Right lobe of liver (tissue), 6 donors: ENCODE results near the gene ACTR10. TPM values are rescaled to one million over a fixed set of nuclear protein-coding genes. Genes with fewer than 3 reads are reported as not detected.

Source experiments
- ATAC-seq, 4 donors: fragments of 200-7000 bp; cut with Tn5 transposase; one replicate each; pipeline ENCODE4 v1.9.1; 2020; ENCODE audit warnings: mild to moderate bottlenecking in 4 of 4, moderate library complexity in 4 of 4
- DNase-seq, 3 donors: peaks; one replicate each; pipeline ENCODE4 v3.0.0-alpha.2; 2020
- H3K27ac ChIP-seq, 3 donors: fragments of 200-600 bp; one replicate each; pipeline ENCODE4 v1.8.0; 2022
- H3K27me3 ChIP-seq, 2 donors: fragments of 200-600 bp; one replicate each; pipeline ENCODE4 v1.8.0; 2022
- H3K36me3 ChIP-seq, 4 donors: fragments of 200-600 bp; sonication (generic) in 1 of 4; one replicate each; pipeline versions ENCODE4 v1.5.1 to v1.8.0; 2017 to 2022; ENCODE audit warnings: control low read depth in 1 of 4
- H3K4me1 ChIP-seq, 4 donors: fragments of 200-600 bp; sonication (generic) in 1 of 4; one replicate each; pipeline versions ENCODE4 v1.5.1 to v1.8.0; 2017 to 2022; ENCODE audit warnings: control low read depth in 1 of 4
- H3K4me3 ChIP-seq, 3 donors: fragments of 200-600 bp; one replicate each; pipeline ENCODE4 v1.8.0; 2022
- H3K9me3 ChIP-seq, 4 donors: fragments of 200-600 bp; sonication (generic) in 1 of 4; one replicate each; pipeline versions ENCODE4 v1.5.1 to v1.8.0; 2017 to 2022; ENCODE audit warnings: control low read depth in 1 of 4
- CTCF ChIP-seq, 4 donors: fragments of 200-600 bp in 3 of 4; fragments of 450-650 bp in 1 of 4; IDR thresholded peaks; one replicate each; pipeline versions ENCODE4 v1.5.1 to v1.8.0; 2016 to 2022; ENCODE audit warnings: antibody characterized with exemption in 4 of 4, mild to moderate bottlenecking in 2 of 4
- POLR2A ChIP-seq: fragments of 450-650 bp; IDR thresholded peaks from one replicate; pipeline ENCODE4 v1.6.1; 2017; ENCODE audit warnings: antibody characterized with exemption, mild to moderate bottlenecking
- WGBS: methylation state at CpG from one replicate; pipeline ENCODE4 v1.1.6; 2018; ENCODE audit warnings: low coverage, low lambda C conversion rate; ENCODE audit not compliant: insufficient coverage; ENCODE audit errors: missing lambda C conversion rate; 5-methylcytosine and 5-hydroxymethylcytosine counted together
- intact Hi-C, 2 donors: fragments of 100-400 bp; cut with DNase I; formaldehyde crosslinking; loops; one replicate each; pipeline versions ENCODE4 v1.11.2 to v1.14.1; 2022
- total RNA-seq, 6 experiments: library from RNA; depleted of rRNA in 2 of 6; stranded (reverse); fragments of >200 nt in 2 of 6; fragmentation: NEBNext Ultra II Directional in 3 of 6; extraction: Animal tissue kit (Norgen Biotek cat#: 25700) in 3 of 6; gene quantifications; one replicate each; pipeline versions ENCODE4 v1.1.0 to v1.2.4, GENCODE V29; 2016 to 2023
- donor health status: DM: no; HTN: yes; CAD: no.
- donor health status: DM: no; HTN: no; CAD: no.
- donor health status: DM: no; HTN: no; CAD: no.
- donor health status: DM: no; HTN: yes; CAD: no.
- donor health status: DM: no; HTN: yes; CAD: no.

Gene ACTR10
- total RNA-seq, 6 experiments from 2014 or later, result 20.7 to 42.7 (median 26.5) TPM

- Histone ChIP-seq H3K4me3 (no peak overlapping the region), H3K27ac (peak overlapping the region in 2 of 3 donors; percentile 93 to 96), H3K9me3 (no peaks in the 10 kb centered on the region), H3K36me3 (peaks cover 0 to 21% (median 5%) of the 10 kb centered on the region in 4 donors), H3K27me3 (no peaks in the 10 kb centered on the region), H3K4me1 (peaks cover 0 to 64% (median 13%) of the 10 kb centered on the region in 4 donors)
- TF ChIP-seq CTCF (IDR thresholded peaks at IDR 0.05) (no peak), POLR2A (no peak)
- intact Hi-C loops, result no loop called here
- ATAC-seq, result no peak
- DNase-seq, result no peak
Observed at GRCh38 chr14:58274881-58275280, 74.9 kb downstream of the ACTR10 start.

GRCh38 chr14:58275527-58276190 lies 75.7 kb downstream of the ACTR10 start:
- WGBS, result 69% methylated on average over 2 of the region's 2 CpGs
- peaks cover 0 to 18% (median 5%) of the 10 kb centered on the region in 4 donors for H3K36me3 ChIP-seq
- H3K9me3 ChIP-seq, result no peaks in the 10 kb centered on the region
- intact Hi-C loops, result no loop called here
- ATAC-seq (no peak), DNase-seq (no peak)
- H3K4me3 ChIP-seq, result no peak overlapping the region
- H3K27ac ChIP-seq, result peak overlapping the region in 2 of 3 donors; percentile 27 to 96
- TF ChIP-seq POLR2A, result no peak
- TF ChIP-seq CTCF (IDR thresholded peaks at IDR 0.05), result no peak
- H3K27me3 ChIP-seq, result no peaks in the 10 kb centered on the region
- H3K4me1 ChIP-seq, result peaks cover 0 to 65% (median 12%) of the 10 kb centered on the region in 4 donors

DNA sequence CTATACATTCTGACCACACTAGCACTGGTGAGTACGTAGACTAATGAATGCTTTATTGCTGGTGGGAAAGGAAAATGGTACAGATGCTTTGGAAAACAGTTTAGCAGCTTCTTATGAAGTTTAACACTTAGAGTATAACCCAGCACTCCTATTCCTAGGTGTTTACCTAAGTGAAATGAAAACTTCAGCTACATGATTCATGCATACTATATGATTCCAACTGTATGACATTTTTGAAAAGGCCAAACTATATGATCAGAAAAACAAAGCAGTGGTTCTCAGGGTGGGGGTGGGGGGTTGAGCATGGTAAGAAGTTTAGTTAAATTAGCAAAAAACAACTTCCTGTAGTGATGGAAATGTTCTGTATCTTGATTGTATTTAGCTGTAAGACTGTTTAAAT lies 76.3 kb downstream of the ACTR10 start:
- H3K36me3 ChIP-seq, result peaks cover 0 to 15% (median 5%) of the 10 kb centered on the region in 4 donors
- no peak for TF ChIP-seq POLR2A
- no peak for TF ChIP-seq CTCF (IDR thresholded peaks at IDR 0.05)
- peak overlapping the region in 2 of 3 donors; percentile 82 to 96 for H3K27ac ChIP-seq
- no peaks in the 10 kb centered on the region for H3K9me3 ChIP-seq
- intact Hi-C loops, result no loop called here
- H3K4me3 ChIP-seq, result no peak overlapping the region
- no peak for DNase-seq
- ATAC-seq, result no peak
- WGBS, result 88% methylated on average over 1 of the region's 1 CpG
- no peaks in the 10 kb centered on the region for H3K27me3 ChIP-seq
- peaks cover 0 to 65% (median 12%) of the 10 kb centered on the region in 4 donors for H3K4me1 ChIP-seq

DNA sequence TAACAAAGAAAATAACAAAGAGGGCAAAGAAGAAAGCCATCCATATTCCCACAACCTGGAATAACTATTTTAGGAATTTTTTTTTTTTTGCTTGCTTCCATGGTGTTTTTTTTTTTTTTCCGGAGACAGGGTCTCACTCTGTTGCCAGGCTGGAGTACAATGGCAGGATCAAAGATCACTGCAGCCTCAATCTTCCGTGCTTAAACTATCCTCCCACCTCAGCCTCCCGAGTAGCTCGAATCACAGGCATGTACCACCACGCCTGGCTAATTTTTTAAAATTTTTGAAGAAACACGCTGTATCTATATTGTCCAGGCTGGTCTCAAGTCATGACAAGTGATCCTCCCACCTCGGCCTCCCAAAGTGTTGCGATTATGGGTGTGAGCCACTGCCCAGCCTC lies 78.2 kb downstream of the ACTR10 start:
- TF ChIP-seq POLR2A (no peak), CTCF (IDR thresholded peaks at IDR 0.05) (no peak)
- Histone ChIP-seq H3K4me3 (no peak overlapping the region), H3K27me3 (no peaks in the 10 kb centered on the region), H3K36me3 (peaks cover 0 to 15% (median 0%) of the 10 kb centered on the region in 4 donors), H3K27ac (peak overlapping the region in 2 of 3 donors; percentile 82 to 96), H3K9me3 (no peaks in the 10 kb centered on the region), H3K4me1 (peaks cover 0 to 67% (median 15%) of the 10 kb centered on the region in 4 donors)
- intact Hi-C loops, result no loop called here
- DNase-seq (no peak), ATAC-seq (no peak)
- 91% methylated on average over 8 of the region's 8 CpGs for WGBS
